HG02763 (cell line): ENCODE data around the gene NDEL1.
A peak's percentile ranks its signal among the peaks of the same experiment; 100 is the strongest.

Experiments
- ATAC-seq: cut with Tn5 transposase; IDR thresholded peaks from one replicate; pipeline ENCODE4 v1.9.1; 2021; ENCODE audit warnings: mild to moderate bottlenecking, moderate library complexity; ENCODE audit not compliant: unreplicated experiment

Gene NDEL1

GRCh38 chr17:8413938-8414337 lies 21.7 kb upstream of the NDEL1 start:
- no peak for ATAC-seq

- ATAC-seq, result no peak
Observed at GRCh38 chr17:8417806-8418205, 17.9 kb upstream of the NDEL1 start.

DNA sequence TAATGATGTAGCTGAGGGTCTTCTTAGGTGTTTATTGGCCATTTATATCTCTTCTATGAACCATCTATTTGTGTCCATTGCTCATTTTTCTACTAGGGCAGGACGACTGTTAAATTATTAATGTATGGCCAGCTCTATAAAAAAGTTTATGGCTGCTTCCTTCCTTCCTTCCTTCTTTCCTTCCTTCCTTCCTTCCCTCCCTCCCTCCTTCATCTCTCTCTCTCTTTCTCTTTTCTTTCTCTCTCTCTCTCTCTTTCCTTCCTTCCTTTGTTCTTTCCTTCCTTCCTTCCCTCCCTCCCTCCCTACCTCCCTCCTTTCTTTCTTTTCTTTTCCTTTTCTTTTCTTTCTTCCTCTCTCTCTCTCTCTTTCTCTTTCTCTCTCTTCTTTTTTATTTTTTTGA lies 17.2 kb upstream of the NDEL1 start:
- ATAC-seq, result no peak

DNA sequence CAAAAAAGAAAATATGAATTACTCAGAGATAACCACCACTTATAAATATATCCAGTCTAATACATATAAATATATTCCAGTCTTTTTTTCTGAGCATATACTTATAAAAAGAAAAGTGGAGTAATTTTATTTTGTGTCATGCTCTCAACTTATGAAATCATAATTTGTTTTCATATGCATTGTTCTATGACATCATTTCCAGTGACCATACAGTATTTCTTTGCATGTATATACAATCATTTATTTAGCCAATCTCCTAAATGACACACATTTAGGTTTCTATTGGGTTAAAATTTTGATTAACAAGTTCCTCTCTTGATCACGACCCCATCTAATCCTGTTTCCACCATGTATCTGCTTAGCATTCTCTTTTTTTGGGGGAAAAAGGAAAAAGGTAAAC lies 16.4 kb upstream of the NDEL1 start:
- ATAC-seq, result no peak

DNA sequence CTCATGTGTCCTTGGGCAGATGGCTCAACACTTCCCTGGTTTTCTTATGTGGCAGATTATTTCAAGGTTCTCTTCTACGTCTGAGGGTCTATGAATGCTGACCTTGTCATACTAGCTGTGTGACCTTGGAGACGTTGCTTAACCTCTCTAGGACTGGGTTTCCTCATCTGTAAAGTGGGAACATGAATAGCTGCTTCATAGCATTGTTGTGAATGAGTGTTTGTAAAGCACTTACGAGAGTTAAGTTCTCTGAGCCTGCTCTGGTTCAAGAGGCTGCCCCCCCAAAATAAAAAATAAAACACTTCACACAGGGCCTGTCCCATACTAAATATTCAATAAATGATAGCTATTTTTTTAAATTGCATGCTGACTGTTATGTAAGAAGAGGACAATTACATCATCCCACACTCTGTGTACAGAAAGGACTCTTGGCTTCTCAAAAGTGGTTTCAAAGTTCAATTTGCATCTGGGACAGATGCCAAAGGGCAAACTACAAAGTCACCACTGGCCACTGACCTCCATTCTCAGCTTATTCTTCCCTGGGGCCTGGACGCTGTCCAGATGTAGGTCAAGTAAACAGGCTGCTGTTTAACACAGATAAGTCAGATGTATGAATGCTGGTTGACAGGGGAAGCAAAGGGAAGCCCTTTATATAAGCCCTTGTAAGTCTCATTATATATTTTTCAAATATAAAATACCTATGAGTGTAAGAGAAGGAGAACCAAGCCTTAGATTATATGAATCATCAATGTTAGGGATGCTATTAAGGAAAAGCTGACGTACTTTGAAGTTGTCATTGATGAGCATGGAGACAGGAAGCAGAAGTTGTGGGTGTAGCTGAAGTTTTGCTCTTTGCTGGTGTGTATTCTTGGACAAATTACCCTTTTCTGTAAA lies 15.4 kb upstream of the NDEL1 start:
- no peak for ATAC-seq

GRCh38 chr17:8421571-8421970 lies 14.1 kb upstream of the NDEL1 start:
- ATAC-seq, result no peak

GRCh38 chr17:8426094-8426720 lies 9.5 kb upstream of the NDEL1 start:
- no peak for ATAC-seq

DNA sequence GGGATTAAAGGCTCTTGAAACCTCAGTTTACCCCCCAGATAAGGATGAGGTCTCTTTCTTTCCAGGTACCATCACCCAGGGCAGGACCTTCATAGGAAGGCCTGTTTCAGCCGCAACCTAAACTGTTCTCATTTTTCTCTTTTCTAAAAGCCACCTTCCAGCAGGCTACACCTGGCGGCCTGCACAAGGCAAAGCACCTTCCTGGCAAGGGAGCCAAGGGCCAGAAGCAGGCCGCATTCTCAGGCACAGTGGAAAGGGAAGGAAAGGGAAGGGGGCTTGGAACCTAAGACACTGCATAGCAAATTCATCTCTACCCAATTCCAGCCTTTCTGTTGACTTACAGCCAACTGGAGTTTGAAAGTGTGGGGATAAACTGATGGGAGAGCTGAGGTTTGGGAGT lies 8.9 kb upstream of the NDEL1 start:
- ATAC-seq, result no peak

GRCh38 chr17:8430966-8431365 lies 4.7 kb upstream of the NDEL1 start:
- ATAC-seq, result no peak

- ATAC-seq, result peak; percentile 30
Observed at GRCh38 chr17:8436169-8436843, 622 bp downstream of the NDEL1 start.

GRCh38 chr17:8436844-8437171 lies 1.1 kb downstream of the NDEL1 start:
- no peak for ATAC-seq

DNA sequence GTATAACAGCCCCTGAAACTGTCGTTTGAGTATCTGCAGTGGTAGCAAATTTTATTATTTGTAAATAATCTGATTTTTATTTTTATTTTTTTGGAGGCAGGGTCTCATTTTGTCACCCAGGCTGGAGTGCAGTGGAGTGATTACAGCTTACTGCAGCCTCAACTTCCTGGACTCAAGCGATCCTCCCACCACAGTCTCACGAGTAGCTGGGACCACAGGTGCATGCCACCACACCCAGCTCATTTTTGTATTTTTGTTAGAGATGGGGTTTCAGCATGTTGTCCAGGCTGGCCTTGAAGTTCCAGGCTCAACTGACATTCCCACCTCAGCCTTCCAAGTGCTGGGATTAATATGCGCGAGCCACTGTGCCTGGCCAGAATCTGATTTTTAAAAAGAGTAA lies 2.8 kb downstream of the NDEL1 start:
- no peak for ATAC-seq

GRCh38 chr17:8439681-8440080 lies 4.0 kb downstream of the NDEL1 start:
- no peak for ATAC-seq

DNA sequence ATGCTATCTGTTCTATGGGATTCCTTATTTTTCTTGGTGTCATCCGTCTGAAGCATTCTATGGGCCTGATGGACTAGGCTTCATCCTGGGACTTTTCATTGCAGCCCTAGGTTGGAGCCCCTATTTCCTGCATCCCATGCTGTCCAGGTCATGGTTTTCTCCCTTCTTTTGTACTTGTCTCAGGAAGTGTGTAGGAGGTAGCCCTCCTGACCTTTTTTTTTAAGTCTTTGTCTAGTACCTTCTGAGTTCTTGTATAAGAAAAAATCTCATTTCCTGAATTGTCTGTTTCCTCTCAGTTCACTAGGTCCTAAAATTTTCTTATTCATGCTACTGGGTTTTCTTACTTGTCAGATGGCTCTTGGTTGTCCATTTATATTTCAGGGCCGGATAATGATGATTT lies 6.0 kb downstream of the NDEL1 start:
- no peak for ATAC-seq

- ATAC-seq, result no peak
Observed at GRCh38 chr17:8442310-8442709, 6.6 kb downstream of the NDEL1 start.

DNA sequence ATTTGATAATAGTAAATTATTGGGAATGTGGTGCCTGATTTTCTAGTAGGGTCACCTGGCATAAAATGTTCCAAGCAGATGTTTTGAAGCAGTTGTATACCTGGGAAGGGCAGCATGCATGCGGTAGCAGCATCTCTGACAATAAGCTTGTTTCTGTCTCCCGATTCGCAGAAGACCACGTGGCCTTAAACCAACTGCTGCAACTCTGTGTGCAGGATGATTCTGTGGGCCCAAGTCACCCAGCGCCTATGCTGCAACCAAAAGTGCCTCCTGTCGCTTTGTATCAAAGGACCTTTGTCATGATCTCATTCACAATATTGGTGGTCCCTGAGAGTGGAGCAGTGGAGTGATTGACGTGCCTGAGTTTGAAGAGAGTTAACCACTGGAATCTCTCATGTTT lies 8.1 kb downstream of the NDEL1 start:
- ATAC-seq, result no peak

DNA sequence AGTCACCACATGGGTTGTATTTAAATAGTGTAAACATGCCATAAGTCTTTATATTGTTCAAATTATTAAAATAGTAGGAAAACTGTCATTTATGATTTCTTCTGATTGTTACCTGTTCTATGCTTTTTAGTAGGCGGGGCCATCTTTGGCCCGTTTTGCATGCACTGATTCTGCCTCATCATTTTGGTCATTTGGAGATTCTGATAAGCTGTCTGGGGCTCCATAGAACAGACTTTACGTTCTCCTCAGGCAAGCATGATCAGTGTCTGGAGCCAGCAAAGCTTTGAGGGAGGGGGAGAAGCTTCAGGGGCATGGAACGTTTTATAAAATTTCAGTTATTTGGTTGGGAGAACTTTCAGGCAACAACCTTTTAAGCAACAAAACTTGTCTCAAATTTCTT lies 8.8 kb downstream of the NDEL1 start:
- no peak for ATAC-seq

DNA sequence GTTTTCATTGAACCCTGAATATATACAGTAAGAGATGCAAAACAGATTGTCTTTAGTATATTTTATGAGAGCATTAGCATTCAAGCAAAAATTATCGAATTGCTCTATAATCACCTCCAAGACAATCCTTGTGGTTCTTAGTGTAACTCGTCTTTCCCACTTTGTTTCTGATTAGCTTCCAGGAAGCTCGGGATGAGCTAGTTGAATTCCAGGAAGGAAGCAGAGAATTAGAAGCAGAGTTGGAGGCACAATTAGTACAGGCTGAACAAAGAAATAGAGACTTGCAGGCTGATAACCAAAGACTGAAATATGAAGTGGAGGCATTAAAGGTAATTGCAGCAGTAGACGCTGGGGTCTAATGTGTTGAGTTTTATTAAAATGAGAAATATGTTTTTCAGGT lies 9.9 kb downstream of the NDEL1 start:
- ATAC-seq, result no peak

- no peak for ATAC-seq
Observed at GRCh38 chr17:8447799-8448198, 12.1 kb downstream of the NDEL1 start.

GRCh38 chr17:8448310-8448709 lies 12.6 kb downstream of the NDEL1 start:
- no peak for ATAC-seq

DNA sequence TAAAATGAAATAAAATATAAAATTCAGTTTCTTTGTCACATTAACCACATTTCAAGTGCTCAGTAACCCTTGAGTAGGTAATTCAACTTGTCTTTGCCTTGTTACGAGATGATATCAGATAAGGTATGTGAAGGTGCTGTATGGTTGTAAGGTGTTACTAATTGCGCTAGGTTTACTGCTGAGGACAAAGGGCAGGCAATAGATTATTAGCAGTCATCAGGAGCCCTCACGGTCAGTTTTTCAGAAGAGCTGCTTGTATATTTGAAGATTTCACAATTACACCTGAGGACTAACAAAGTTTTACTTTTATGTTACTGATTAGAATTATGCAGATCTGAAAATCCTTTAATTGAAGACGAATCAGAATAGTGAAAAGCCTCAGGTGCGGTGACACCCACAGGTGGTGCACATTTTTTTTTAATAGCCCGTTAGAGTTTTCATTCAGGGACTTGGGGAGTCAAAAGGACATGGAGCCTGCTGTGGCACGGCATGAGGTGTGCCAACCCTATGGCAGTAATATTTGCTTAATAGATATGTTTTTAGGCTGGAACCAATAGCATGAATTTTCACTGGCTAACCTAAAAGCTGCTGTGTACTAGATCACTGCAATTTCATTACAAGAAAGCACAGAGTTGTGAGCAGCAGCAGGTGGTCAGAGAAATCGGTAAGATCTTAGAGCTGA lies 16.4 kb downstream of the NDEL1 start:
- ATAC-seq, result no peak

- no peak for ATAC-seq
Observed at GRCh38 chr17:8453326-8453725, 17.6 kb downstream of the NDEL1 start.
